OCI-LY7 (cell line): Measurements from ENCODE around the gene PPEF2. TPM values are rescaled to one million over a fixed set of nuclear protein-coding genes. Genes with fewer than 3 reads are reported as not detected.

Experiments
- BruUV-seq: library from RNA; stranded (reverse); fragments of 400-500 nt; replicated peaks from 2 replicates; lab custom pipeline; 2021; lab: Mats Ljungman, UMichigan
- CTCF ChIA-PET: fragments of 300-600 bp; sonication (Branson Sonifier 250); formaldehyde crosslinking; loops from one replicate; lab custom pipeline; 2022; ENCODE audit warnings: antibody characterized with exemption; ENCODE audit not compliant: unreplicated experiment; lab: Charles Lee
- POLR2A ChIA-PET: fragments of 300-600 bp; sonication (Branson Sonifier 250); formaldehyde crosslinking; loops from one replicate; lab custom pipeline; 2022; ENCODE audit warnings: antibody characterized with exemption; lab: Charles Lee
- DNase-seq: peaks from one replicate; pipeline ENCODE4 v3.0.0-alpha.2; 2015; ENCODE audit warnings: low spot score
- H2AFZ ChIP-seq: fragments of 200-600 bp; sonication (generic), shearing (Covaris generic); 2 replicates; pipeline ENCODE4 v1.6.1; 2014; ENCODE audit warnings: mild to moderate bottlenecking, antibody characterized with exemption, low read length, moderate library complexity
- H3K27ac ChIP-seq: fragments of 200-600 bp; sonication (generic); 2 replicates; pipeline ENCODE4 v1.5.1; 2014; ENCODE audit warnings: mixed run types, low read depth, mild to moderate bottlenecking, moderate library complexity, low read length, inconsistent platforms; ENCODE audit not compliant: poor library complexity, severe bottlenecking
- H3K36me3 ChIP-seq: fragments of 200-600 bp; sonication (generic); 2 replicates; pipeline ENCODE4 v1.6.1; 2014; ENCODE audit warnings: mild to moderate bottlenecking, antibody characterized with exemption, low read length, moderate library complexity, mixed read lengths; ENCODE audit not compliant: insufficient read depth
- H3K4me1 ChIP-seq: fragments of 200-600 bp; sonication (generic); 2 replicates; pipeline ENCODE4 v1.5.1; 2014; ENCODE audit warnings: mild to moderate bottlenecking, low read length; ENCODE audit not compliant: insufficient read depth, poor library complexity, severe bottlenecking
- H3K4me2 ChIP-seq: fragments of 200-600 bp; sonication (generic); 2 replicates; pipeline ENCODE4 v1.6.1; 2014; ENCODE audit warnings: mild to moderate bottlenecking, low read length
- H3K4me3 ChIP-seq: fragments of 200-600 bp; sonication (generic); 2 replicates; pipeline ENCODE4 v1.5.1; 2014; ENCODE audit warnings: mild to moderate bottlenecking, low read depth, low read length; ENCODE audit not compliant: poor library complexity, severe bottlenecking
- H3K79me2 ChIP-seq: fragments of 200-600 bp; sonication (generic); 2 replicates; pipeline ENCODE4 v1.6.1; 2016; ENCODE audit warnings: low read depth, mild to moderate bottlenecking, low read length, moderate library complexity, mixed read lengths; ENCODE audit not compliant: insufficient read depth
- H3K9me2 ChIP-seq: fragments of 200-600 bp; sonication (generic); 2 replicates; pipeline ENCODE4 v1.6.1; 2016; ENCODE audit warnings: mild to moderate bottlenecking, low read length, mixed read lengths; ENCODE audit not compliant: insufficient read depth
- H3K9me3 ChIP-seq: fragments of 200-600 bp; sonication (generic); 2 replicates; pipeline ENCODE4 v1.6.1; 2014; ENCODE audit warnings: mild to moderate bottlenecking, mixed run types, low read length, mixed read lengths
- H4K20me1 ChIP-seq: fragments of 200-600 bp; sonication (generic); 2 replicates; pipeline ENCODE4 v1.6.1; 2014; ENCODE audit warnings: mild to moderate bottlenecking, antibody characterized with exemption, low read length, moderate library complexity, mixed read lengths; ENCODE audit not compliant: insufficient read depth
- CTCF ChIP-seq: fragments of 200-600 bp; sonication (generic); conservative IDR thresholded peaks from 2 replicates; pipeline ENCODE4 v1.5.1; 2014; ENCODE audit warnings: mild to moderate bottlenecking, antibody characterized with exemption, low read length, moderate library complexity, mixed read lengths
- EZH2phosphoT487 ChIP-seq: fragments of 200-600 bp; sonication (generic); IDR thresholded peaks from 2 replicates; pipeline ENCODE4 v1.6.1; 2018; ENCODE audit warnings: low read depth, borderline replicate concordance, mild to moderate bottlenecking, mixed run types, antibody characterized with exemption, low read length, moderate library complexity, mixed read lengths
- intact Hi-C: fragments of 100-400 bp; cut with micrococcal nuclease; formaldehyde crosslinking; loops from one replicate; pipeline ENCODE4 v1.10.0; 2022; ENCODE audit not compliant: unreplicated experiment
- total RNA-seq, 2 experiments: library from RNA; depleted of rRNA in 1 of 2; stranded (reverse); fragments of >200 nt in 1 of 2; shearing (Covaris generic) in 1 of 2; gene quantifications; 2 replicates each; pipeline ENCODE4 v1.2.3, GENCODE V29; 2014 to 2022

Gene PPEF2
- total RNA-seq, 2 experiments from 2014 or later: 0.42 TPM; not detected in 1

- Histone ChIP-seq H3K4me2 (no peak overlapping the region), H2AFZ (no peak overlapping the region), H3K9me2 (no peaks in the 10 kb centered on the region), H3K27ac (no peak overlapping the region), H3K4me1 (no peaks in the 10 kb centered on the region), H3K9me3 (no peaks in the 10 kb centered on the region), H3K4me3 (no peak overlapping the region), H3K36me3 (peaks cover 14% of the 10 kb centered on the region), H3K79me2 (no peaks in the 10 kb centered on the region), H4K20me1 (no peaks in the 10 kb centered on the region)
- intact Hi-C loops: no loop called here
- TSS peak; percentile 55 for BruUV-seq
- no peak for DNase-seq
- ChIA-PET POLR2A (no interaction called here), CTCF (no interaction called here)
- TF ChIP-seq EZH2phosphoT487: no peak
- TF ChIP-seq CTCF: no peak
Observed at GRCh38 chr4:75922588-75922987, 20.3 kb upstream of the PPEF2 start.

GRCh38 chr4:75921910-75922309 lies 19.7 kb upstream of the PPEF2 start:
- no peaks in the 10 kb centered on the region for H3K9me2 ChIP-seq
- H3K4me1 ChIP-seq: no peaks in the 10 kb centered on the region
- H3K9me3 ChIP-seq: no peaks in the 10 kb centered on the region
- no TSS peak for BruUV-seq
- intact Hi-C loops: no loop called here
- H3K79me2 ChIP-seq: no peaks in the 10 kb centered on the region
- H3K27ac ChIP-seq: no peak overlapping the region
- DNase-seq: no peak
- ChIA-PET POLR2A (no interaction called here), CTCF (no interaction called here)
- no peak overlapping the region for H3K4me3 ChIP-seq
- H3K36me3 ChIP-seq: peaks cover 14% of the 10 kb centered on the region
- TF ChIP-seq CTCF (no peak), EZH2phosphoT487 (no peak)
- no peaks in the 10 kb centered on the region for H4K20me1 ChIP-seq
- no peak overlapping the region for H2AFZ ChIP-seq
- H3K4me2 ChIP-seq: no peak overlapping the region

- POLR2A ChIA-PET: no interaction called here
- Histone ChIP-seq H3K79me2 (no peaks in the 10 kb centered on the region), H3K9me3 (no peaks in the 10 kb centered on the region), H3K4me1 (no peaks in the 10 kb centered on the region), H3K4me3 (no peak overlapping the region), H2AFZ (no peak overlapping the region), H4K20me1 (no peaks in the 10 kb centered on the region), H3K36me3 (peaks cover 14% of the 10 kb centered on the region), H3K9me2 (no peaks in the 10 kb centered on the region), H3K4me2 (no peak overlapping the region), H3K27ac (no peak overlapping the region)
- no TSS peak for BruUV-seq
- CTCF ChIA-PET: no interaction called here
- TF ChIP-seq EZH2phosphoT487 (no peak), CTCF (no peak)
- intact Hi-C loops: no loop called here
- no peak for DNase-seq
Observed at GRCh38 chr4:75920327-75920726, 18.1 kb upstream of the PPEF2 start.
